Stomach (tissue), 9 donors: ENCODE results near the gene SOX12. TPM values are rescaled to one million over a fixed set of nuclear protein-coding genes. Genes with fewer than 3 reads are reported as not detected.

Experiments
- DNase-seq, 2 donors: peaks; one replicate each; pipeline versions ENCODE4 v3.0.0 to v3.0.0-alpha.2; 2013 to 2019
- H3K27ac ChIP-seq, 5 donors: fragments of 200-600 bp in 4 of 5; sonication (generic) in 4 of 5; one replicate each; pipeline ENCODE4 v1.5.1; 2013 to 2019; ENCODE audit warnings: mild to moderate bottlenecking in 1 of 5, moderate library complexity in 1 of 5
- H3K27me3 ChIP-seq, 3 donors: fragments of 200-600 bp; sonication (generic); one replicate each; pipeline ENCODE4 v1.5.1; 2017 to 2019; ENCODE audit warnings: mixed run types in 1 of 3
- H3K36me3 ChIP-seq, 4 donors: fragments of 200-600 bp; sonication (generic); 1 replicate in 3 of 4; 2 replicates in 1 of 4; pipeline ENCODE4 v1.5.1; 2016 to 2019
- H3K4me1 ChIP-seq, 4 donors: fragments of 200-600 bp; sonication (generic); one replicate each; pipeline ENCODE4 v1.5.1; 2016 to 2019
- H3K4me3 ChIP-seq, 4 donors: fragments of 200-600 bp; sonication (generic) in 3 of 4; one replicate each; pipeline ENCODE4 v1.5.1; 2016 to 2019; ENCODE audit warnings: mild to moderate bottlenecking in 1 of 4
- H3K9me3 ChIP-seq, 4 donors: fragments of 200-600 bp; sonication (generic); one replicate each; pipeline ENCODE4 v1.5.1; 2016 to 2019
- CTCF ChIP-seq, 7 experiments: fragments of 450-650 bp in 4 of 7; fragments of 200-600 bp in 3 of 7; sonication (generic) in 3 of 7; IDR thresholded peaks; one replicate each; pipeline ENCODE4 v1.5.1; 2016 to 2019; ENCODE audit warnings: antibody characterized with exemption in 7 of 7, control low read depth in 2 of 7, mild to moderate bottlenecking in 1 of 7
- EP300 ChIP-seq: sonication (generic); formaldehyde crosslinking; IDR thresholded peaks from one replicate; pipeline ENCODE4 v1.6.1; 2017; ENCODE audit warnings: antibody characterized with exemption
- POLR2A ChIP-seq, 4 donors: fragments of 450-650 bp; IDR thresholded peaks; one replicate each; pipeline ENCODE4 v1.6.1; 2016; ENCODE audit warnings: antibody characterized with exemption in 4 of 4, control low read depth in 2 of 4, mild to moderate bottlenecking in 1 of 4, moderate library complexity in 1 of 4
- POLR2AphosphoS5 ChIP-seq, 3 donors: sonication (generic); formaldehyde crosslinking; IDR thresholded peaks; one replicate each; pipeline ENCODE4 v1.6.1; 2016; ENCODE audit warnings: antibody characterized with exemption in 3 of 3
- WGBS, 5 donors: extraction: QIAGEN DNeasy Blood & Tissue Kit in 3 of 5; methylation state at CpG; one replicate each; pipeline versions ENCODE4 v1.1.5 to v1.1.7; 2013 to 2018; 5-methylcytosine and 5-hydroxymethylcytosine counted together
- intact Hi-C: fragments of 100-400 bp; cut with DNase I; formaldehyde crosslinking; loops from one replicate; pipeline ENCODE4 v1.15.1; 2023; ENCODE audit warnings: low total_unique reads
- polyA plus RNA-seq, 3 donors: library from polyadenylated mRNA; stranded (reverse); fragments of 200-250 nt; gene quantifications; one replicate each; pipeline ENCODE4 v1.2.3, GENCODE V29; 2013
- total RNA-seq, 5 donors: library from RNA; depleted of rRNA; stranded (reverse); fragments of >200 nt; gene quantifications; one replicate each; pipeline versions ENCODE4 v1.1.0 to v1.2.3, GENCODE V29; 2014 to 2016
- donor health status: healthy with polysubstance abuse.
- donor health status: Bipolar disorder and iron deficiency.
- donor health status: healthy.

The SOX12 gene
- total and polyA plus RNA-seq, 8 donors: 1.5 to 20.3 (median 3.4) TPM

- 3 to 6% (median 4%) methylated on average over 15 of the region's 15 CpGs for WGBS, 5 donors
- peak overlapping the region; percentile 76 to 97 (median 86) for H3K4me3 ChIP-seq
- peak overlapping the region; percentile 95 to 99 (median 95) for H3K27ac ChIP-seq
- H3K27me3 ChIP-seq: no peaks in the 10 kb centered on the region
- no peak for DNase-seq
- no peaks in the 10 kb centered on the region for H3K9me3 ChIP-seq
- peaks cover 29 to 46% (median 44%) of the 10 kb centered on the region in 4 donors for H3K4me1 ChIP-seq
- intact Hi-C loops: no loop called here
- TF ChIP-seq POLR2A (IDR thresholded peaks at IDR 0.05) (no peak), POLR2AphosphoS5 (IDR thresholded peaks at IDR 0.05) (no peak), CTCF (IDR thresholded peaks at IDR 0.05) (no peak), EP300 (no peak)
- H3K36me3 ChIP-seq: no peaks in the 10 kb centered on the region
These were observed 26.5 kb upstream of the SOX12 start for GRCh38 chr20:298776-299391.

- WGBS, 5 donors: 36 to 48% (median 43%) methylated on average over 10 of the region's 10 CpGs
- no peak for TF ChIP-seq EP300
- no peak for TF ChIP-seq POLR2A (IDR thresholded peaks at IDR 0.05)
- no peak for TF ChIP-seq POLR2AphosphoS5 (IDR thresholded peaks at IDR 0.05)
- no peak for TF ChIP-seq CTCF (IDR thresholded peaks at IDR 0.05)
- peaks cover 29 to 46% (median 44%) of the 10 kb centered on the region in 4 donors for H3K4me1 ChIP-seq
- intact Hi-C loops: no loop called here
- H3K36me3 ChIP-seq: no peaks in the 10 kb centered on the region
- H3K9me3 ChIP-seq: no peaks in the 10 kb centered on the region
- no peaks in the 10 kb centered on the region for H3K27me3 ChIP-seq
- peak overlapping the region; percentile 76 to 97 (median 86) for H3K4me3 ChIP-seq
- H3K27ac ChIP-seq: peak overlapping the region in 3 of 5 donors; percentile 46 to 99 (median 95)
- DNase-seq: peak in 1 of 2 donors; percentile 44
These were observed 24.9 kb upstream of the SOX12 start for GRCh38 chr20:300345-300990.

GRCh38 chr20:301886-302848, 23.2 kb upstream of the SOX12 start:
- TF ChIP-seq CTCF (IDR thresholded peaks at IDR 0.05): no peak
- no peak for TF ChIP-seq POLR2A (IDR thresholded peaks at IDR 0.05)
- no peak for TF ChIP-seq EP300
- TF ChIP-seq POLR2AphosphoS5 (IDR thresholded peaks at IDR 0.05): no peak
- Histone ChIP-seq H3K9me3 (no peaks in the 10 kb centered on the region), H3K27me3 (no peaks in the 10 kb centered on the region), H3K36me3 (no peaks in the 10 kb centered on the region), H3K4me3 (peak overlapping the region in 1 of 4 donors; percentile 81), H3K27ac (no peak overlapping the region), H3K4me1 (peaks cover 23 to 36% (median 34%) of the 10 kb centered on the region in 4 donors)
- WGBS, 5 donors: 75 to 82% (median 78%) methylated on average over 13 of the region's 13 CpGs
- intact Hi-C loops: no loop called here
- DNase-seq: no peak

GRCh38 chr20:305745-306144, 19.6 kb upstream of the SOX12 start:
- no peaks in the 10 kb centered on the region for H3K27me3 ChIP-seq
- WGBS, 5 donors: 64 to 84% (median 72%) methylated on average over 11 of the region's 11 CpGs
- H3K27ac ChIP-seq: no peak overlapping the region
- no peaks in the 10 kb centered on the region for H3K9me3 ChIP-seq
- intact Hi-C loops: no loop called here
- H3K36me3 ChIP-seq: no peaks in the 10 kb centered on the region
- TF ChIP-seq CTCF (IDR thresholded peaks at IDR 0.05) (no peak), POLR2A (IDR thresholded peaks at IDR 0.05) (no peak), POLR2AphosphoS5 (IDR thresholded peaks at IDR 0.05) (no peak), EP300 (no peak)
- H3K4me1 ChIP-seq: peaks cover 7 to 31% (median 21%) of the 10 kb centered on the region in 4 donors
- DNase-seq: no peak
- H3K4me3 ChIP-seq: no peak overlapping the region
